ENCODE measurements around the gene LNPK. TPM values are rescaled to one million over a fixed set of nuclear protein-coding genes. Genes with fewer than 3 reads are reported as not detected.
"Not testable (repeated sequence)": the region's sequence is repeated elsewhere in the genome, so short reads cannot be mapped to it uniquely, and the experiment has no call there.

Gene LNPK
- total RNA-seq, 1 donor from 2014 or later: 45.4 TPM

DNA sequence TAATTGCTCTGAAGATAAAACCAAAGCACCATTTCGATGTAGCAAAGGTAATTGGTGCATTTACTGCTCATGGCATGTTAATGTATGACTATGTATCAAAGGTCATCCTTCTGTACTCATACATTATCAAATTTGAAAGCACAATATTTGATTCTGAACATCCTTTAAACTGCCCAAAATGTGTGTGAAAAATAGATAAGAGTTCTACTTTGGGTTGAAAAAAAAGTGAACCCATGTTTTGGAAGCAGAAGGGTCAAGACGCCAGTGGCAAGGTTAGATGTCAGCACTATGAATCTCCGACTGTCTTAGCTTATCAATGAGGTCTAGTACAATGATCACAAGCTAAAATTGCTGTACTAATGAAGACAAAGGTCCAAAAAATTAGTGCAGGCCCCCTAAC, 83.1 kb downstream of the LNPK start:
- Histone ChIP-seq H3K9me3 (ENCODE audit: control insufficient read depth in 3 of 3, low read length in 3 of 3) (no peaks in the 10 kb centered on the region), H3K27me3 (ENCODE audit: control insufficient read depth in 3 of 3, insufficient read depth in 3 of 3, low read length in 3 of 3) (no peaks in the 10 kb centered on the region), H3K9ac (ENCODE audit: low read depth in 1 of 3, low read length in 3 of 3) (no peak overlapping the region), H3K36me3 (ENCODE audit: control insufficient read depth in 3 of 3, insufficient read depth in 3 of 3, low read length in 3 of 3) (no peaks in the 10 kb centered on the region), H3K4me3 (ENCODE audit: low read length in 3 of 3) (no peak overlapping the region), H3K27ac (ENCODE audit: low read depth, low read length) (no peak overlapping the region), H3K4me1 (ENCODE audit: control insufficient read depth in 3 of 3, insufficient read depth in 3 of 3, low read length in 3 of 3) (no peaks in the 10 kb centered on the region)

DNA sequence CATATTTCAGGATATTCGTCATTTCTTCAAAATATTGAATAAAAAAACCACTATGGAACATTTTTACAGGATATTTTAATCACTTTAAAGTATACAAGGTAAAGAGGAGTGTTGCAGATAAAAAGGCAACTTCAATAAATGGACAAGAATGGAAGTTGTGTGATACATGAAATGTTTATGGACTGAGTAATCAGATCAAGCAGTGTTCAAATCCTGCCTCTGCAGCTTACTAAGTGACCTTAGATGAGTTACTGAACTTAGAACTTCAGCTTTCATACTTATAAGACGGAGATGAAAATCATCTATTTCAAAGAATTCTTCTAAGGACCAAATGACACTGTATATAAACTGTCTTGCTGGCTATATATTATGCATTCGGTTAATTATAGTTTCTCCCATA, 87.2 kb downstream of the LNPK start:
- H3K36me3 ChIP-seq (ENCODE audit: control insufficient read depth in 3 of 3, insufficient read depth in 3 of 3, low read length in 3 of 3): no peaks in the 10 kb centered on the region
- H3K27me3 ChIP-seq (ENCODE audit: control insufficient read depth in 3 of 3, insufficient read depth in 3 of 3, low read length in 3 of 3): no peaks in the 10 kb centered on the region
- H3K4me3 ChIP-seq (ENCODE audit: low read length in 3 of 3): no peak overlapping the region
- H3K9ac ChIP-seq (ENCODE audit: low read depth in 1 of 3, low read length in 3 of 3): no peak overlapping the region
- no peaks in the 10 kb centered on the region for H3K9me3 ChIP-seq (ENCODE audit: control insufficient read depth in 3 of 3, low read length in 3 of 3)
- no peak overlapping the region for H3K27ac ChIP-seq (ENCODE audit: low read depth, low read length)
- no peaks in the 10 kb centered on the region for H3K4me1 ChIP-seq (ENCODE audit: control insufficient read depth in 3 of 3, insufficient read depth in 3 of 3, low read length in 3 of 3)

DNA sequence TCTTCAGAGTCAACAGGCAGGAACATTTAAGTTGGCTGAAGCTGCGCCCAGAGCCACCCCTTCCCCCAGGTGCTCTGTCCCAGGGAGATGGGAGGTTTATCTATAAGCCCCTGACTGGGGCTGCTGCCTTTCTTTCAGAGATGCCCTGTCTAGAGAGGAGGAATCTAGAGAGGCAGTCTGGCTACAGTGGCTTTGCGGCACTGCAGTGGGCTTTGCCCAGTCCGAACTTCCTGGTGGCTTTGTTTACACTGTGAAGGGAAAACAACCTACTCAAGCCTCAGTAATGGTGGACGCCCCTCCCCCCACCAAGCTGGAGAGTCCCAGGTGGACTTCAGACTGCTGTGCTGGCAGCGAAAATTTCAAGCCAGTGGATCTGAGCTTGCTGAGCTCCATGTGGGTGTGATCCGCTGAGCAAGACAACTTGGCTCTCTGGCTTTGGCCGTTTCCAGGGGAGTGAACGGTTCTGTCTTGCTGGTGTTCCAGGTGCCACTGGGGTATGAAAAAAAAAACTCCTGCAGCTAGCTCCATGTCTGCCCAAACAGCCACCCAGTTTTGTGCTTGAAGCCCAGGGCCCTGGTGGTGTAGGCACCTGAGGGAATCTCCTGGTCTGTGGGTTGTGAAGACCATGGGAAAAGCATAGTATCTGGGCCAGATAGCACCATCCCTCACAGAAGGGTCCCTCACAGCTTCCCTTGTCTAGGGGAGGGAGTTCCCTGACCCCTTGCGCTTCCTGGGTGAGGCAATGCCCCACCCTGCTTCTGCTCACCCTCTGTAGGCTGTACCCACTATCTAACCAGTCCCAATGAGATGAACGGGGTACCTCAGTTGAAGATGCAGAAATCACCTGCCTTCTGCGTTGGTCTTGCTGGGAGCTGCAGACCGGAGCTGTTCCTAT, 88.0 kb downstream of the LNPK start:
- H3K9ac ChIP-seq (ENCODE audit: low read depth in 1 of 3, low read length in 3 of 3); H3K27ac ChIP-seq (ENCODE audit: low read depth, low read length); H3K36me3 ChIP-seq (ENCODE audit: control insufficient read depth in 3 of 3, insufficient read depth in 3 of 3, low read length in 3 of 3); H3K4me3 ChIP-seq (ENCODE audit: low read length in 3 of 3); H3K27me3 ChIP-seq (ENCODE audit: control insufficient read depth in 3 of 3, insufficient read depth in 3 of 3, low read length in 3 of 3); H3K4me1 ChIP-seq (ENCODE audit: control insufficient read depth in 3 of 3, insufficient read depth in 3 of 3, low read length in 3 of 3); H3K9me3 ChIP-seq (ENCODE audit: control insufficient read depth in 3 of 3, low read length in 3 of 3): not testable (repeated sequence)

DNA sequence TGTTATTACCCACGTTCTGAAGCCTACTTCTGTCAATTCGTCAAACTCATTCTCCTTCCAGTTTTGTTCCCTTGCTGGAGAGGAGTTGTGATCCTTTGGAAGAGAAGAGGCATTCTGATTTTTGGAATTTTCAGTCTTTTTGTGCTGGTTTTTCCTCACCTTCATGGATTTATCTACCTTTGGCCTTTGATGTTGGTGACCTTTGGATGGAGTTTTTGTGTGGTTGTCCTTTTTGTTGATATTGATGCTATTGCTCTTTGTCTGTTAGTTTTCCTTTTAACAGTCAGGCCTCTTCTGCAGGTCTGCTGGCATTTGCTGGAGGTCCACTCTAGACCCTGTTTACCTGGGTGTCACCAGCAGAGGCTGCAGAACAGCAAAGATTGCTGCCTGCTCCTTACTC, 88.8 kb downstream of the LNPK start:
- not testable (repeated sequence) for H3K36me3 ChIP-seq (ENCODE audit: control insufficient read depth in 3 of 3, insufficient read depth in 3 of 3, low read length in 3 of 3); H3K4me3 ChIP-seq (ENCODE audit: low read length in 3 of 3); H3K27me3 ChIP-seq (ENCODE audit: control insufficient read depth in 3 of 3, insufficient read depth in 3 of 3, low read length in 3 of 3); H3K4me1 ChIP-seq (ENCODE audit: control insufficient read depth in 3 of 3, insufficient read depth in 3 of 3, low read length in 3 of 3); H3K9me3 ChIP-seq (ENCODE audit: control insufficient read depth in 3 of 3, low read length in 3 of 3); H3K27ac ChIP-seq (ENCODE audit: low read depth, low read length); H3K9ac ChIP-seq (ENCODE audit: low read depth in 1 of 3, low read length in 3 of 3)

DNA sequence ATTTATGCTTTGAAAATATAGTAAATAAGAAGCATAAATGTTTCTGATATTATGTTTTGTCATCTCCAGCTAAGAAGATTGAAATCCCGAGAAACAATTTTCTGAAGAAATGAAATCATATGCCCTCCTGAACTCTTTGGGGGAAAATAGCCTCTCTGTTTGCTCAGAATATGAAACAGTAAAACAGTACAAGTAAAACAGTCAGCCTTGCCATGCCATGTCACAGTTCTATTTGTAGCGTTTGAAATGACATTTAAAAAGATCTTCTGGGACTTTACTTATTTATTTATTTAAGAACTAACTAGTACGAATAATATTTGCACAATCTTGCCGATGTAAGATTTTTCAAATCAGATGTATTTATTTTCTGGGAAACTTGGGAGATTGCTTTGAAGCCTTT, 98.0 kb downstream of the LNPK start:
- no peaks in the 10 kb centered on the region for H3K36me3 ChIP-seq (ENCODE audit: control insufficient read depth in 3 of 3, insufficient read depth in 3 of 3, low read length in 3 of 3)
- peaks cover 0 to 3% (median 0%) of the 10 kb centered on the region in 3 donors for H3K4me1 ChIP-seq (ENCODE audit: control insufficient read depth in 3 of 3, insufficient read depth in 3 of 3, low read length in 3 of 3)
- H3K27ac ChIP-seq (ENCODE audit: low read depth, low read length): no peak overlapping the region
- H3K4me3 ChIP-seq (ENCODE audit: low read length in 3 of 3): no peak overlapping the region
- peak overlapping the region in 1 of 3 donors; percentile 12 for H3K9ac ChIP-seq (ENCODE audit: low read depth in 1 of 3, low read length in 3 of 3)
- H3K9me3 ChIP-seq (ENCODE audit: control insufficient read depth in 3 of 3, low read length in 3 of 3): no peaks in the 10 kb centered on the region
- H3K27me3 ChIP-seq (ENCODE audit: control insufficient read depth in 3 of 3, insufficient read depth in 3 of 3, low read length in 3 of 3): no peaks in the 10 kb centered on the region

DNA sequence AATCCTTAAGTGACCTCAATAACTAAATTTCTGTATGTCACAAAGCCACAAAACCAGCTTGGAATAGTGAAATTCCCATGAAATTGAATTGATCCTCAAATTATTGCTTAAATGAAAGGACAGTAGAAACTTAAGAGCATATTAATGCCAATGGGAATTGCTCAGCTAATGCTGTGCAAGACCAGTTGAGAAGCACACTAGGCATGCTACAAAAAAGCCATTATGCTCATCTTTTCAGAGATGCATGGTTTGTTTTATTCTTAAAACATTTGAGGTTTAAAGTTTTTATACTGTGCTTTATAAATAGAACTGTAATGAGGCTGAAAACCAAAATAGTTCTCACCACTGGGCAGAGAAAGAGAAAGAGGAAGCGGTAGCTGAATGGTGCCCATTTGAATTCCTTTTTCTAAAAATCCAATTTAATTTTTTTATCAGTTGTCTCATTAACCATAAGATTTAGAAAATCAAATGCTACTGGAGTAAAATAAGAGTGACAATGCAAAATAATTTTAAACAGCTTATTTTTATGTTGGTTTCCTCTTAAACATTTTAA, 98.6 kb downstream of the LNPK start:
- Histone ChIP-seq H3K36me3 (ENCODE audit: control insufficient read depth in 3 of 3, insufficient read depth in 3 of 3, low read length in 3 of 3) (no peaks in the 10 kb centered on the region), H3K4me1 (ENCODE audit: control insufficient read depth in 3 of 3, insufficient read depth in 3 of 3, low read length in 3 of 3) (peaks cover 0 to 3% (median 0%) of the 10 kb centered on the region in 3 donors), H3K9ac (ENCODE audit: low read depth in 1 of 3, low read length in 3 of 3) (no peak overlapping the region), H3K4me3 (ENCODE audit: low read length in 3 of 3) (no peak overlapping the region), H3K27ac (ENCODE audit: low read depth, low read length) (no peak overlapping the region), H3K27me3 (ENCODE audit: control insufficient read depth in 3 of 3, insufficient read depth in 3 of 3, low read length in 3 of 3) (no peaks in the 10 kb centered on the region), H3K9me3 (ENCODE audit: control insufficient read depth in 3 of 3, low read length in 3 of 3) (no peaks in the 10 kb centered on the region)

DNA sequence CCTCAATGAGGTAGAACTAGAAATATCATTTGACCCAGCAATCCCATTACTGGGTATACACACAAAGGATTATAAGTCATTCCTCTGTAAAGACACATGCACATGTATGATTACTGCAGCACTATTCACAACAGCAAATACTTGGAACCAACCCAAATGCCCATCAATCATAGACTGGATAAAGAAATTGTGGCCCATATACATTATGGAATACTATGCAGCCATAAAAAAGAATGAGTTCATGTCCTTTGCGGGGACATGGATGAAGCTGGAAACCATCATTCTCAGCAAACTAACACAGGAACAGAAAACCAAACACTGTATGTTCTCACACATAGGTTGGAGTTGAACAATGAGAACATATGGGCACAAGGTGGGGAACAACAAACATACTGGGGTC, 106.1 kb downstream of the LNPK start:
- not testable (repeated sequence) for H3K27ac ChIP-seq (ENCODE audit: low read depth, low read length); H3K4me1 ChIP-seq (ENCODE audit: control insufficient read depth in 3 of 3, insufficient read depth in 3 of 3, low read length in 3 of 3); H3K4me3 ChIP-seq (ENCODE audit: low read length in 3 of 3); H3K9ac ChIP-seq (ENCODE audit: low read depth in 1 of 3, low read length in 3 of 3); H3K36me3 ChIP-seq (ENCODE audit: control insufficient read depth in 3 of 3, insufficient read depth in 3 of 3, low read length in 3 of 3); H3K27me3 ChIP-seq (ENCODE audit: control insufficient read depth in 3 of 3, insufficient read depth in 3 of 3, low read length in 3 of 3); H3K9me3 ChIP-seq (ENCODE audit: control insufficient read depth in 3 of 3, low read length in 3 of 3)

DNA sequence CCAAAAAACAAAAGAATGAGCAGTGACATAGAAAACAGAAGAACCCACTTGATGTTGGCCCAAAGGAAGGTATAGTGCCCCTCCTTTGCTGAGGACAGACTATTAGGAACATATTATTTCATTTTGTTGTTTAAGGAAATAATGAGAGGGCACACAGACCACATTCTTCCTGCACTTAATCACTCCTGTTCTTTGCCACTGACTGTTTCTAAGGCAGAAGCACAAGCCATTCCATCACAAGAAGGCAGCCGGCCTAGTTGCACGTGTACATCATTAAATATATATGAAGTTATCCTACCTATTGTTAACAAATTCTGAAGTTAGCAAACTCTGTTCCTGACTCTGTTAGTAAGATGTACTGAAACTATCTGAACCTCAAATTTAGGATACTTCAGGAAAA, 110.0 kb downstream of the LNPK start:
- Histone ChIP-seq H3K9me3 (ENCODE audit: control insufficient read depth in 3 of 3, low read length in 3 of 3) (no peaks in the 10 kb centered on the region), H3K4me3 (ENCODE audit: low read length in 3 of 3) (no peak overlapping the region), H3K27me3 (ENCODE audit: control insufficient read depth in 3 of 3, insufficient read depth in 3 of 3, low read length in 3 of 3) (no peaks in the 10 kb centered on the region), H3K36me3 (ENCODE audit: control insufficient read depth in 3 of 3, insufficient read depth in 3 of 3, low read length in 3 of 3) (no peaks in the 10 kb centered on the region), H3K4me1 (ENCODE audit: control insufficient read depth in 3 of 3, insufficient read depth in 3 of 3, low read length in 3 of 3) (peaks cover 0 to 4% (median 0%) of the 10 kb centered on the region in 3 donors), H3K9ac (ENCODE audit: low read depth in 1 of 3, low read length in 3 of 3) (no peak overlapping the region), H3K27ac (ENCODE audit: low read depth, low read length) (no peak overlapping the region)

DNA sequence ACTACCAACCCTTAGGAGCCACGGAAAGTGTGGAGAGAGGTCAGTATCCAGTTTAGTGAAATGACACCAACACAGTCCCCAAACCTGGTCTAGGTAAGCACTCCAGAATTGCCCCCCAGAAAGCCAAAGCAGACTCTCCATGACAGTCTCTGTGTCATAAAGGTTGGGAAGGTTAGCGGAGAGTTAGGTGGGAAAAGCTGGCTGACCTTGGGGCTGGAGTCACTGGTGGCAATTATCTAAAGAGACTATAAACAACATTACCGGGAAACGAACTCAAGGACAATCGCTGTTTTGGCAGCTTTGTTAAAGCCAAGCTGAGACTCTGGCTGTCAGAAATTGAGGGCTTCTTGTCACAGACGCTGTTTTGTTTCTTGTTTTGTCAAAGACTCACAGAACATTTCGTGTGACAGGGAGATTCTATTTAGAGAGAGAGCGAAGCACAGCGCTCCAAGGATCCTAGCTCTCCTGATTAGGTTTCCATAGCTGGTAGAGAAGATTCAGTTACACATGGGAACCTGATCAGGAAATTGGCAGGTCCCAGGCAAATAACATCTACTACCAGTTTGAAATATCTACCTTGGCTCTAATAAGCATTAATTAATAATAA, 111.3 kb downstream of the LNPK start:
- Histone ChIP-seq H3K4me1 (ENCODE audit: control insufficient read depth in 3 of 3, insufficient read depth in 3 of 3, low read length in 3 of 3) (peaks cover 0 to 4% (median 0%) of the 10 kb centered on the region in 3 donors), H3K27ac (ENCODE audit: low read depth, low read length) (no peak overlapping the region), H3K9ac (ENCODE audit: low read depth in 1 of 3, low read length in 3 of 3) (no peak overlapping the region), H3K36me3 (ENCODE audit: control insufficient read depth in 3 of 3, insufficient read depth in 3 of 3, low read length in 3 of 3) (no peaks in the 10 kb centered on the region), H3K4me3 (ENCODE audit: low read length in 3 of 3) (peak overlapping the region in 2 of 3 donors; percentile 14 to 23), H3K9me3 (ENCODE audit: control insufficient read depth in 3 of 3, low read length in 3 of 3) (no peaks in the 10 kb centered on the region), H3K27me3 (ENCODE audit: control insufficient read depth in 3 of 3, insufficient read depth in 3 of 3, low read length in 3 of 3) (no peaks in the 10 kb centered on the region)

DNA sequence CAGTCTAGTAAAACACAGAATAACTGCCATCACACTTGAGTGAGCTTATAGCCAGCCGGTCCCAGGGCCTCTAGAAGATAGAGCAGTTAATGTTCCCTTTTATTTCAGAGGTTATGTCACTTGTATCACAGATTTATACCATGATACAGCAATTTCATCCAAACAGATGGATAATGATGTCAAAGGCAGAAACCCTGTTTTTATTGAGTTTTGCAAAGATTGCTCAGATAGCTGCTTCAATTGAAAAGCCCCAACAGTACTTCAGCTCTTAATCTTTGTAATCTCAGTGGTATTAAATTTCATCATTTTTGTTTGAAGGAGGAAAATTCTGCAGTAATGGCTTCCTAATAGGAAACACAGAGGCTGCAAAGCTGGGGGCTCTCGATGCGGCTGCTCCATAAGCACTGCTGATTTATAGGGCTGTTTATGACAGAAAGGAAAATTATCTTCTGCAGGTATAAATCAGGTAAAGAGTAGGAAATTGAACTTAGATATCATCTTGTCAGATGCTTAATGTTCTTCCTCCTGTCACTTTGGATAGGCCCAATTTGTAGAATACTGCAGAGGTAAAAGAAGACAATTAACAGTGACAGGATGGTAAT, 112.3 kb downstream of the LNPK start:
- no peak overlapping the region for H3K27ac ChIP-seq (ENCODE audit: low read depth, low read length)

More for the DNA sequence above, 112.3 kb downstream of the LNPK start:
- Histone ChIP-seq H3K9me3 (ENCODE audit: control insufficient read depth in 3 of 3, low read length in 3 of 3) (no peaks in the 10 kb centered on the region), H3K27me3 (ENCODE audit: control insufficient read depth in 3 of 3, insufficient read depth in 3 of 3, low read length in 3 of 3) (no peaks in the 10 kb centered on the region), H3K36me3 (ENCODE audit: control insufficient read depth in 3 of 3, insufficient read depth in 3 of 3, low read length in 3 of 3) (no peaks in the 10 kb centered on the region), H3K4me3 (ENCODE audit: low read length in 3 of 3) (no peak overlapping the region), H3K9ac (ENCODE audit: low read depth in 1 of 3, low read length in 3 of 3) (no peak overlapping the region), H3K4me1 (ENCODE audit: control insufficient read depth in 3 of 3, insufficient read depth in 3 of 3, low read length in 3 of 3) (peaks cover 0 to 4% (median 3%) of the 10 kb centered on the region in 3 donors)

Measured in skeletal muscle tissue (tissue), 4 donors.